SKM-1 treated with dmso at 0.1 percent for 144 hours (cell line): Measurements from ENCODE around the gene RSAD2.
"Not testable (repeated sequence)": the region's sequence is repeated elsewhere in the genome, so short reads cannot be mapped to it uniquely, and the experiment has no call there.

ENCODE experiments used
- DNase-seq: peaks from one replicate; lab custom pipeline; 2025; ENCODE audit not compliant: unreplicated experiment; lab: John Stamatoyannopoulos, UW

The RSAD2 gene

GRCh38 chr2:6877402-6878304, at the start of gene RSAD2:
Gene RSAD2 (plus strand): TSS chr2:6877777. CDS start chr2:6877801, 24 bp downstream.
- DNase-seq = no peak

GRCh38 chr2:6828299-6828584, 49.3 kb upstream of the RSAD2 start:
- DNase-seq = peak; percentile 71

GRCh38 chr2:6831229-6831628, 46.3 kb upstream of the RSAD2 start:
- no peak for DNase-seq

GRCh38 chr2:6832596-6833299, 44.8 kb upstream of the RSAD2 start:
- DNase-seq = no peak

GRCh38 chr2:6833300-6833604, 44.3 kb upstream of the RSAD2 start:
- no peak for DNase-seq

- DNase-seq = no peak
These were observed 43.4 kb upstream of the RSAD2 start for GRCh38 chr2:6834163-6834562.

GRCh38 chr2:6835467-6835866, 42.1 kb upstream of the RSAD2 start:
- no peak for DNase-seq

- DNase-seq = no peak
These were observed 38.8 kb upstream of the RSAD2 start for GRCh38 chr2:6838673-6839319.

GRCh38 chr2:6841537-6842287, 35.9 kb upstream of the RSAD2 start:
- no peak for DNase-seq

GRCh38 chr2:6845312-6845711, 32.3 kb upstream of the RSAD2 start:
- DNase-seq = no peak

GRCh38 chr2:6845903-6846302, 31.7 kb upstream of the RSAD2 start:
- DNase-seq = no peak

GRCh38 chr2:6846540-6846939, 31.0 kb upstream of the RSAD2 start:
- no peak for DNase-seq

- no peak for DNase-seq
These were observed 30.5 kb upstream of the RSAD2 start for GRCh38 chr2:6846967-6847681.

GRCh38 chr2:6852195-6852594, 25.4 kb upstream of the RSAD2 start:
- no peak for DNase-seq

GRCh38 chr2:6854416-6854815, 23.2 kb upstream of the RSAD2 start:
- no peak for DNase-seq

- DNase-seq = no peak
These were observed 21.6 kb upstream of the RSAD2 start for GRCh38 chr2:6855860-6856547.

GRCh38 chr2:6856548-6856920, 21.0 kb upstream of the RSAD2 start:
- no peak for DNase-seq

GRCh38 chr2:6858466-6859027, 19.0 kb upstream of the RSAD2 start:
- not testable (repeated sequence) for DNase-seq

- DNase-seq = no peak
These were observed 17.3 kb upstream of the RSAD2 start for GRCh38 chr2:6860296-6860695.

- no peak for DNase-seq
These were observed 13.8 kb upstream of the RSAD2 start for GRCh38 chr2:6863792-6864191.
